Naive B cell (primary cell): Measurements from ENCODE around the gene RFX5. TPM values are rescaled to one million over a fixed set of nuclear protein-coding genes. Genes with fewer than 3 reads are reported as not detected.
"Not testable (repeated sequence)": the region's sequence is repeated elsewhere in the genome, so short reads cannot be mapped to it uniquely, and the experiment has no call there.

Experiments used
- ATAC-seq, 2 donors: fragments of 150-1000 bp; cut with Tn5 transposase; 2 replicates each; pipeline ENCODE4 v1.10.0; 2021; ENCODE audit warnings: low read depth in 2 of 2, mild to moderate bottlenecking in 2 of 2, moderate library complexity in 2 of 2
- DNase-seq: peaks from one replicate; pipeline ENCODE4 v3.0.0; 2022
- H3K27ac Mint-ChIP-seq, 6 donors: one replicate each; pipeline ENCODE4 v1.8.0; 2020 to 2022; ENCODE audit warnings: mild to moderate bottlenecking in 6 of 6, mixed read lengths in 6 of 6, moderate library complexity in 5 of 6, inconsistent platforms in 2 of 6
- H3K27me3 Mint-ChIP-seq, 3 donors: one replicate each; pipeline ENCODE4 v1.8.0; 2021 to 2022; ENCODE audit warnings: mixed read lengths in 3 of 3, mild to moderate bottlenecking in 1 of 3
- H3K36me3 Mint-ChIP-seq, 2 donors: one replicate each; pipeline ENCODE4 v1.8.0; 2020 to 2022; ENCODE audit warnings: mixed read lengths in 2 of 2, inconsistent platforms in 1 of 2, mild to moderate bottlenecking in 1 of 2
- H3K4me1 Mint-ChIP-seq, 3 donors: one replicate each; pipeline ENCODE4 v1.8.0; 2020 to 2022; ENCODE audit warnings: mixed read lengths in 3 of 3, inconsistent platforms in 1 of 3, mild to moderate bottlenecking in 1 of 3, moderate library complexity in 1 of 3
- H3K4me3 Mint-ChIP-seq, 8 donors: one replicate each; pipeline ENCODE4 v1.8.0; 2020 to 2022; ENCODE audit warnings: mild to moderate bottlenecking in 8 of 8, mixed read lengths in 8 of 8, moderate library complexity in 8 of 8, inconsistent platforms in 2 of 8
- H3K9me3 Mint-ChIP-seq, 7 donors: one replicate each; pipeline ENCODE4 v1.8.0; 2020 to 2022; ENCODE audit warnings: mixed read lengths in 7 of 7, mild to moderate bottlenecking in 5 of 7, inconsistent platforms in 2 of 7, moderate library complexity in 1 of 7
- polyA plus RNA-seq, 6 donors: library from polyadenylated mRNA; unstranded; fragments of 300-500 nt; fragmentation: Illumina TruSeq; gene quantifications; one replicate each; pipeline ENCODE4 v1.2.3, GENCODE V29; 2021; ENCODE audit warnings: low read depth in 6 of 6

RFX5 gene
- polyA plus RNA-seq: 100 to 1,000 TPM; 113 to 139 (median 130) TPM

- Mint-ChIP-seq H3K9me3 (peaks cover 0 to 8% (median 0%) of the 10 kb centered on the region in 7 donors), H3K27me3 (no peaks in the 10 kb centered on the region), H3K36me3 (peaks cover 7 to 39% of the 10 kb centered on the region in 2 donors), H3K27ac (peak within 1 kb of the TSS; percentile 98 to 100 (median 99)), H3K4me1 (peaks cover 49 to 58% (median 54%) of the 10 kb centered on the region in 3 donors), H3K4me3 (peak within 1 kb of the TSS; percentile 92 to 100 (median 97))
- ATAC-seq: peak; percentile 85 to 89
- peak; percentile 97 for DNase-seq
Observed at GRCh38 chr1:151346769-151347522, at the start of gene RFX5. Gene RFX5 (minus strand): TSS chr1:151347252. CDS start chr1:151346320, 932 bp downstream.

- Mint-ChIP-seq H3K4me1 (peaks cover 17 to 19% (median 18%) of the 10 kb centered on the region in 3 donors), H3K4me3 (peak overlapping the region in 1 of 8 donors; percentile 47)
- ATAC-seq, H3K27ac Mint-ChIP-seq, H3K9me3 Mint-ChIP-seq, H3K27me3 Mint-ChIP-seq, H3K36me3 Mint-ChIP-seq, DNase-seq: not testable (repeated sequence)
Observed at GRCh38 chr1:151396265-151396664, 49.2 kb upstream of the RFX5 start.

GRCh38 chr1:151393583-151393982 lies 46.5 kb upstream of the RFX5 start:
- Mint-ChIP-seq H3K4me1 (no peaks in the 10 kb centered on the region), H3K9me3 (no peaks in the 10 kb centered on the region), H3K4me3 (peak overlapping the region in 1 of 8 donors; percentile 15), H3K27ac (no peak overlapping the region), H3K36me3 (no peaks in the 10 kb centered on the region), H3K27me3 (no peaks in the 10 kb centered on the region)
- ATAC-seq: no peak
- no peak for DNase-seq

- Mint-ChIP-seq H3K36me3 (no peaks in the 10 kb centered on the region), H3K9me3 (no peaks in the 10 kb centered on the region), H3K27me3 (no peaks in the 10 kb centered on the region), H3K4me3 (no peak overlapping the region), H3K27ac (no peak overlapping the region), H3K4me1 (no peaks in the 10 kb centered on the region)
- DNase-seq: no peak
- ATAC-seq: no peak
Observed at GRCh38 chr1:151391079-151391563, 44.1 kb upstream of the RFX5 start.

- not testable (repeated sequence) for H3K27ac Mint-ChIP-seq, H3K4me3 Mint-ChIP-seq, DNase-seq, H3K9me3 Mint-ChIP-seq, H3K4me1 Mint-ChIP-seq, H3K27me3 Mint-ChIP-seq, ATAC-seq, H3K36me3 Mint-ChIP-seq
Observed at GRCh38 chr1:151390221-151391078, 43.4 kb upstream of the RFX5 start.

- no peak for DNase-seq
- Mint-ChIP-seq H3K9me3 (peaks cover 0 to 1% (median 0%) of the 10 kb centered on the region in 7 donors), H3K4me1 (no peaks in the 10 kb centered on the region), H3K4me3 (no peak overlapping the region), H3K27me3 (no peaks in the 10 kb centered on the region), H3K36me3 (no peaks in the 10 kb centered on the region), H3K27ac (peak overlapping the region in 1 of 6 donors; percentile 86)
- ATAC-seq: no peak
Observed at GRCh38 chr1:151386002-151386401, 39.0 kb upstream of the RFX5 start.

GRCh38 chr1:151384584-151384983 lies 37.5 kb upstream of the RFX5 start:
- H3K4me1 Mint-ChIP-seq: no peaks in the 10 kb centered on the region
- DNase-seq: no peak
- ATAC-seq: no peak
- peaks cover 0 to 1% (median 0%) of the 10 kb centered on the region in 7 donors for H3K9me3 Mint-ChIP-seq
- peak overlapping the region in 1 of 6 donors; percentile 40 for H3K27ac Mint-ChIP-seq
- H3K27me3 Mint-ChIP-seq: no peaks in the 10 kb centered on the region
- no peaks in the 10 kb centered on the region for H3K36me3 Mint-ChIP-seq
- no peak overlapping the region for H3K4me3 Mint-ChIP-seq

GRCh38 chr1:151377150-151377884 lies 30.3 kb upstream of the RFX5 start:
- ATAC-seq: no peak
- Mint-ChIP-seq H3K27ac (no peak overlapping the region), H3K9me3 (no peaks in the 10 kb centered on the region), H3K4me1 (no peaks in the 10 kb centered on the region), H3K36me3 (no peaks in the 10 kb centered on the region), H3K4me3 (no peak overlapping the region), H3K27me3 (no peaks in the 10 kb centered on the region)
- DNase-seq: no peak

GRCh38 chr1:151373196-151373595 lies 26.1 kb upstream of the RFX5 start:
- DNase-seq (no peak), ATAC-seq (no peak)
- no peaks in the 10 kb centered on the region for H3K36me3 Mint-ChIP-seq
- H3K4me3 Mint-ChIP-seq: no peak overlapping the region
- no peaks in the 10 kb centered on the region for H3K27me3 Mint-ChIP-seq
- no peak overlapping the region for H3K27ac Mint-ChIP-seq
- H3K9me3 Mint-ChIP-seq: no peaks in the 10 kb centered on the region
- H3K4me1 Mint-ChIP-seq: no peaks in the 10 kb centered on the region

- no peak for DNase-seq
- peak within 1 kb of the TSS in 2 of 6 donors; percentile 32 to 59 for H3K27ac Mint-ChIP-seq
- H3K36me3 Mint-ChIP-seq: no peaks in the 10 kb centered on the region
- no peak within 1 kb of the TSS for H3K4me3 Mint-ChIP-seq
- H3K4me1 Mint-ChIP-seq: no peaks in the 10 kb centered on the region
- no peak for ATAC-seq
- no peaks in the 10 kb centered on the region for H3K9me3 Mint-ChIP-seq
- H3K27me3 Mint-ChIP-seq: no peaks in the 10 kb centered on the region
Observed at GRCh38 chr1:151372058-151372934, 25.2 kb upstream of the RFX5 start, which contains the start of gene SELENBP1. Gene SELENBP1 (minus strand): TSS chr1:151372705. CDS start chr1:151372641, 64 bp downstream.

GRCh38 chr1:151371370-151372057 lies 24.5 kb upstream of the RFX5 start:
- H3K27me3 Mint-ChIP-seq: no peaks in the 10 kb centered on the region
- H3K27ac Mint-ChIP-seq: peak overlapping the region in 2 of 6 donors; percentile 59 to 86
- ATAC-seq (no peak), DNase-seq (no peak)
- no peaks in the 10 kb centered on the region for H3K36me3 Mint-ChIP-seq
- H3K4me1 Mint-ChIP-seq: no peaks in the 10 kb centered on the region
- H3K4me3 Mint-ChIP-seq: no peak overlapping the region
- no peaks in the 10 kb centered on the region for H3K9me3 Mint-ChIP-seq
